ENCODE measurements around the gene RGL2. TPM values are rescaled to one million over a fixed set of nuclear protein-coding genes. Genes with fewer than 3 reads are reported as not detected.

RGL2 gene
- total and polyA plus RNA-seq, 2 of the 13 experiments (the other 11 are each of a cell fraction or from before 2014, with no cell fraction given): 22.9 to 47.4 TPM

DNA sequence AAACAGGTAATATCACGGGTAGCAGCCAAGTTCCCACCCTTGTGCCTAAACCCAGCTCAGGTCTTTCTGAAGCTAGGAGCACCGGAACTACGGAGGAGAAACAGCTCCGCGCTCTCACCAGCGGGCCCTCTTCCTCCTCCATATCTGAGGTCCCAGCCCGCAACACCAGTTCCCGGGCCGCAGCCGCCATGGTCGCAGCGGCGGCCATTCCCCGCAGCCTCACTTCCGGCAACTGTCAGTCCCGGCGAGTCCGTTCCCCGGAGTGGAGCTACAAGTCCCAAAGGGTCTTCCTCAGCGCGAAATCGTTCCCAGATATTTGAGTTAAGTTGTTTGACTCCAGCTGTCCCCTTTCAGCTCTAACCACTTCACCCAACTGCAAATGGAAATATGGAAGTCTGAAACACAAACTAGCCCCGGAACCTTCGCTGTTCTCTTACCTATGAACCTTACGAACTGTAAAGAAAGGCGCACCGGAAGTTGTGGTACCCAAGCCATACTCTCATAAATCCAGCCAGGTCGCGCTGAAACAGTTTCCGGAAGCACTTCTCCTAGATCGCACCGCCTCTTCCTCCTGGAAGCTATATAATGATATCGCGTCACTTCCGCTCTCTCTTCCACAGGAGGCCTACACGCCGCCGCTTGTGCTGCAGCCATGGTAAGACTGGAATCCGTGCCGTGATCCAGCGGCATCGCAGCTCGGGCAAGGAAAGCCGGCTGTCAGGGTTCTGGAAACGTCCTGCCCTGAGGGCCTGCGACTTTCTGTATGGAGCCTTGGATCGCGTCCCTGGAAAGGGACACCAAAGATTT lies 27.1 kb downstream of the RGL2 start, which contains the start of the genes RPS18 and VPS52 (continued):
- TF ChIP-seq SAFB2 (CRISPR knock-in tag; IDR thresholded peaks at IDR 0.05; ENCODE audit: borderline replicate concordance, low read depth) (peak; percentile 96), ZBTB7B (CRISPR knock-in tag; IDR thresholded peaks at IDR 0.05) (peak; percentile 16; the same call in 1 of the 2 replicates), ZNF614 (CRISPR knock-in tag; IDR thresholded peaks at IDR 0.05; ENCODE audit: borderline replicate concordance) (peak; percentile 19), TERF1 (CRISPR knock-in tag; IDR thresholded peaks at IDR 0.05) (0 out of 2 replicates have a peak, but pooled peaks have one; percentile 27), REPIN1 (CRISPR knock-in tag; IDR thresholded peaks at IDR 0.05; ENCODE audit: borderline replicate concordance, low read depth) (peak; percentile 69), ZNF552 (CRISPR knock-in tag; IDR thresholded peaks at IDR 0.05; ENCODE audit: borderline replicate concordance) (no peak), SNAPC2 (CRISPR knock-in tag; IDR thresholded peaks at IDR 0.05) (peak; percentile 81; the same call in 1 of the 2 replicates), EHMT2 (IDR thresholded peaks at IDR 0.05; ENCODE audit: borderline replicate concordance, low read depth, low read length) (peak; percentile 95; the same call in 1 of the 2 replicates), ZBTB46 (CRISPR knock-in tag; IDR thresholded peaks at IDR 0.05; ENCODE audit: borderline replicate concordance) (no peak), SRSF1 (optimal IDR thresholded peaks at IDR 0.05; ENCODE audit: low read depth, low read length) (peak; percentile 90), NFRKB (IDR thresholded peaks at IDR 0.05) (peak; percentile 96)
- TF ChIP-seq, protein P1, sequence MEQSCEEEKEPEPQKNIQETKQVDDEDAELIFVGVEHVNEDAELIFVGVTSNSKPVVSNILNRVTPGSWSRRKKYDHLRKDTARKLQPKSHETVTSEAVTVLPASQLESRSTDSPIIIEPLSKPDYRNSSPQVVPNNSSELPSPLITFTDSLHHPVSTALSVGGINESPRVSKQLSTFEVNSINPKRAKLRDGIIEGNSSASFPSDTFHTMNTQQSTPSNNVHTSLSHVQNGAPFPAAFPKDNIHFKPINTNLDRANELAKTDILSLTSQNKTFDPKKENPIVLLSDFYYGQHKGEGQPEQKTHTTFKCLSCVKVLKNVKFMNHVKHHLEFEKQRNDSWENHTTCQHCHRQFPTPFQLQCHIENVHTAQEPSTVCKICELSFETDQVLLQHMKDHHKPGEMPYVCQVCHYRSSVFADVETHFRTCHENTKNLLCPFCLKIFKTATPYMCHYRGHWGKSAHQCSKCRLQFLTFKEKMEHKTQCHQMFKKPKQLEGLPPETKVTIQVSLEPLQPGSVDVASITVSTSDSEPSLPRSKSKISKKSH (CRISPR knock-in tag; IDR thresholded peaks at IDR 0.05; ENCODE audit: borderline replicate concordance): peak; percentile 86; the same call in 1 of the 2 replicates
- TF ChIP-seq, protein P2, sequence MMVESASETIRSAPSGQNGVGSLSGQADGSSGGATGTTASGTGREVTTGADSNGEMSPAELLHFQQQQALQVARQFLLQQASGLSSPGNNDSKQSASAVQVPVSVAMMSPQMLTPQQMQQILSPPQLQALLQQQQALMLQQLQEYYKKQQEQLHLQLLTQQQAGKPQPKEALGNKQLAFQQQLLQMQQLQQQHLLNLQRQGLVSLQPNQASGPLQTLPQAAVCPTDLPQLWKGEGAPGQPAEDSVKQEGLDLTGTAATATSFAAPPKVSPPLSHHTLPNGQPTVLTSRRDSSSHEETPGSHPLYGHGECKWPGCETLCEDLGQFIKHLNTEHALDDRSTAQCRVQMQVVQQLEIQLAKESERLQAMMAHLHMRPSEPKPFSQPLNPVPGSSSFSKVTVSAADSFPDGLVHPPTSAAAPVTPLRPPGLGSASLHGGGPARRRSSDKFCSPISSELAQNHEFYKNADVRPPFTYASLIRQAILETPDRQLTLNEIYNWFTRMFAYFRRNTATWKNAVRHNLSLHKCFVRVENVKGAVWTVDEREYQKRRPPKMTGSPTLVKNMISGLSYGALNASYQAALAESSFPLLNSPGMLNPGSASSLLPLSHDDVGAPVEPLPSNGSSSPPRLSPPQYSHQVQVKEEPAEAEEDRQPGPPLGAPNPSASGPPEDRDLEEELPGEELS (CRISPR knock-in tag; IDR thresholded peaks at IDR 0.05): peak; percentile 62
- TF ChIP-seq, protein P3, sequence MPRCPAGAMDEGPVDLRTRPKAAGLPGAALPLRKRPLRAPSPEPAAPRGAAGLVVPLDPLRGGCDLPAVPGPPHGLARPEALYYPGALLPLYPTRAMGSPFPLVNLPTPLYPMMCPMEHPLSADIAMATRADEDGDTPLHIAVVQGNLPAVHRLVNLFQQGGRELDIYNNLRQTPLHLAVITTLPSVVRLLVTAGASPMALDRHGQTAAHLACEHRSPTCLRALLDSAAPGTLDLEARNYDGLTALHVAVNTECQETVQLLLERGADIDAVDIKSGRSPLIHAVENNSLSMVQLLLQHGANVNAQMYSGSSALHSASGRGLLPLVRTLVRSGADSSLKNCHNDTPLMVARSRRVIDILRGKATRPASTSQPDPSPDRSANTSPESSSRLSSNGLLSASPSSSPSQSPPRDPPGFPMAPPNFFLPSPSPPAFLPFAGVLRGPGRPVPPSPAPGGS (CRISPR knock-in tag; IDR thresholded peaks at IDR 0.05): peak; percentile 53
- TF ChIP-seq, protein P4, sequence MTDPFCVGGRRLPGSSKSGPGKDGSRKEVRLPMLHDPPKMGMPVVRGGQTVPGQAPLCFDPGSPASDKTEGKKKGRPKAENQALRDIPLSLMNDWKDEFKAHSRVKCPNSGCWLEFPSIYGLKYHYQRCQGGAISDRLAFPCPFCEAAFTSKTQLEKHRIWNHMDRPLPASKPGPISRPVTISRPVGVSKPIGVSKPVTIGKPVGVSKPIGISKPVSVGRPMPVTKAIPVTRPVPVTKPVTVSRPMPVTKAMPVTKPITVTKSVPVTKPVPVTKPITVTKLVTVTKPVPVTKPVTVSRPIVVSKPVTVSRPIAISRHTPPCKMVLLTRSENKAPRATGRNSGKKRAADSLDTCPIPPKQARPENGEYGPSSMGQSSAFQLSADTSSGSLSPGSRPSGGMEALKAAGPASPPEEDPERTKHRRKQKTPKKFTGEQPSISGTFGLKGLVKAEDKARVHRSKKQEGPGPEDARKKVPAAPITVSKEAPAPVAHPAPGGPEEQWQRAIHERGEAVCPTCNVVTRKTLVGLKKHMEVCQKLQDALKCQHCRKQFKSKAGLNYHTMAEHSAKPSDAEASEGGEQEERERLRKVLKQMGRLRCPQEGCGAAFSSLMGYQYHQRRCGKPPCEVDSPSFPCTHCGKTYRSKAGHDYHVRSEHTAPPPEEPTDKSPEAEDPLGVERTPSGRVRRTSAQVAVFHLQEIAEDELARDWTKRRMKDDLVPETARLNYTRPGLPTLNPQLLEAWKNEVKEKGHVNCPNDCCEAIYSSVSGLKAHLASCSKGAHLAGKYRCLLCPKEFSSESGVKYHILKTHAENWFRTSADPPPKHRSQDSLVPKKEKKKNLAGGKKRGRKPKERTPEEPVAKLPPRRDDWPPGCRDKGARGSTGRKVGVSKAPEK (CRISPR knock-in tag; IDR thresholded peaks at IDR 0.05; ENCODE audit: borderline replicate concordance): 0 out of 2 replicates have a peak, but pooled peaks have one; percentile 70

All from HepG2 (cell line).